ENCODE measurements around the gene C7orf57.

The C7orf57 gene

DNA sequence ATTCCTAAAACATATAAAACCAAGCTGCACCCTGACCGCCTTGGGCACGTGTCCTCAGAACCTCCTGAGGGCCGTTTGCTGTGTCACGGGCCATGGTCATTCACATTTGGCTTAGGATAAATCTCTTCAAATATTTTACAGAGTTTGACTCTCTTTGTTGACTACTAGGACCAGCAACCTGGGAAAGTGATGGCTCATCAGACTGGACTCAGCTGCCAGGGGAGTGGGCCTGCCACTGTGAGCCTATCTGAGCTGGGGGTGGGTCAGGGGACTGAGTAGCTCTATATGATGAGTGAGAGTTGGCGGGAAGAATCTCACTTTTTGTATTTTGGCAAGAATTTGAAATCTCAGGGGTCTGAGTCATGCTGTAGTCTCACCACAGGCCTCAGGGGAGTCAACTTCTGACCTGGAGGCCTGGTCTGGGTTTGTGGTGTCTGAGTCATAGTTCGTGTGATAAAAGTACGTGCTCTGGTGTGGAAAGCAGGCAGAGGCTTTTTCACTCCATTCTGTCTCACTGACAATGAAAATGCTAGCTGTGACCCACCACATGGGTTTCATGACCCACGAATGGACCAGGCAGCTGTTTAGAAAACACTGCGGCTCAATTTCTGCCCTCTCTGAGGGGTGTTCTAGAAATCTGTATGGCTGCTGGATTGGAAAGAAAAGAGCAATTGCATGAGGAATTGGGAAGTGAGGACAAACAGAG lies 49.5 kb downstream of the C7orf57 start:
- no peaks in the 10 kb centered on the region for H3K9me3 ChIP-seq (ENCODE audit: control insufficient read depth, insufficient read depth, low read length)
- peaks cover 42% of the 10 kb centered on the region for H3K4me1 ChIP-seq (ENCODE audit: insufficient read depth, low read length)
- H3K9ac ChIP-seq (ENCODE audit: low read depth, low read length): no peak overlapping the region
- H3K36me3 ChIP-seq (ENCODE audit: insufficient read depth, low read length): peaks cover under 1% of the 10 kb centered on the region; the same call in 1 of the 2 replicates

- Histone ChIP-seq H3K4me1 (ENCODE audit: insufficient read depth, low read length) (peaks cover 42% of the 10 kb centered on the region), H3K9me3 (ENCODE audit: control insufficient read depth, insufficient read depth, low read length) (no peaks in the 10 kb centered on the region), H3K9ac (ENCODE audit: low read depth, low read length) (peak overlapping the region; percentile 23; the same call in 1 of the 2 replicates), H3K36me3 (ENCODE audit: insufficient read depth, low read length) (peaks cover 6% of the 10 kb centered on the region)
Observed at GRCh38 chr7:48085433-48085791, 50.1 kb downstream of the C7orf57 start.

- Histone ChIP-seq H3K9ac (ENCODE audit: low read depth, low read length) (peak overlapping the region; percentile 23; the same call in 1 of the 2 replicates), H3K36me3 (ENCODE audit: insufficient read depth, low read length) (peaks cover 10% of the 10 kb centered on the region), H3K4me1 (ENCODE audit: insufficient read depth, low read length) (peaks cover 42% of the 10 kb centered on the region), H3K9me3 (ENCODE audit: control insufficient read depth, insufficient read depth, low read length) (no peaks in the 10 kb centered on the region)
Observed at GRCh38 chr7:48085942-48086341, 50.6 kb downstream of the C7orf57 start.

DNA sequence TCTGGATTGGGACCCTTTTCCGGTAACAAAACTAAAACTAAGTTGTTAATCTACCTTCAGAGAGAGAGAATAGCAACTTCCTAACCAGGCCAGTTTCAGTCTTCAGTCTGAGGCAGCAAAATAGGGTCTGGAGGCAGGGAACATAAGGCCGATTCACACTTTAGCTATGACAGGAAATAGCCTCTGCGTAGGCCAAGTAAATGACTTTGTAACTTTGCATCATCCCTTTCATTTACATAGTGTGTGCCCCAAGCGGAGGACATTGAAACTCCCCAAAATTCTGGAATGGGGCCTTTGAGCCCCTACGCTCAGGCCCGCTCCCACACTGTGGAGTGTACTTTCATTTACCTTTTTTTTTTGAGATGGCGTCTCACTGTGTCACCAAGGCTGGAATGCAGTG lies 52.0 kb downstream of the C7orf57 start:
- H3K36me3 ChIP-seq (ENCODE audit: insufficient read depth, low read length): peaks cover 23% of the 10 kb centered on the region
- H3K4me1 ChIP-seq (ENCODE audit: insufficient read depth, low read length): peaks cover 52% of the 10 kb centered on the region
- H3K9ac ChIP-seq (ENCODE audit: low read depth, low read length): peak overlapping the region; percentile 95
- no peaks in the 10 kb centered on the region for H3K9me3 ChIP-seq (ENCODE audit: control insufficient read depth, insufficient read depth, low read length)

DNA sequence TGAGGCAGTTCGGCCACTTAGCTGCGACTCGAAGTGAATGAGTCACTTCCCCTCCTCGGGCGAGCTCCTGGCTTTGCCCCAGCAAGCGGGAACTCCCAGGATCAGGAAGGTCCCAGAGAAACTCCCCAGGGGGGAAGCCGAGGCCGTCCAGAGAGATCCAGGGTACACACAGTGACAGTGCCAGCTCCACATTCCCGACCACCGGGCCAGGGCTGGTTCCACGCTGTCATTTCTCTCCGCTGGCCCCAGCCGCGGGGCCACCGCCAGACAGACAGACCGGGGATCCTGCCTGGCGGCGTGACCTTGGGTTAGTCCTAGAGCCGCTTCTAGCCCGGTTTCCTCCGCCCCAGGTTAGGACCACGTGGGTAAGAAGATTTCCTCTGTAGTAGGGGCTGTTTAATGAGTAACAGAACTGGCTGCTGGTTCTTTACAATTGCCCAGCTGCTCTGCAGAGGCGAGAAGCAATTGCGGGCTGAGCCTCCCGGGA lies 53.3 kb downstream of the C7orf57 start:
- no peaks in the 10 kb centered on the region for H3K9me3 ChIP-seq (ENCODE audit: control insufficient read depth, insufficient read depth, low read length)
- peaks cover 46% of the 10 kb centered on the region for H3K4me1 ChIP-seq (ENCODE audit: insufficient read depth, low read length)
- peak overlapping the region; percentile 95 for H3K9ac ChIP-seq (ENCODE audit: low read depth, low read length)
- peaks cover 36% of the 10 kb centered on the region for H3K36me3 ChIP-seq (ENCODE audit: insufficient read depth, low read length)

GRCh38 chr7:48089046-48090003 lies 54.0 kb downstream of the C7orf57 start, which contains the start of gene UPP1:
Gene UPP1, plus strand, starts transcription at chr7:48089265. Its CDS starts 5,519 bp downstream, at chr7:48094784.
- Histone ChIP-seq H3K9ac (ENCODE audit: low read depth, low read length) (peak within 1 kb of the TSS; percentile 95), H3K9me3 (ENCODE audit: control insufficient read depth, insufficient read depth, low read length) (no peaks in the 10 kb centered on the region), H3K36me3 (ENCODE audit: insufficient read depth, low read length) (peaks cover 40% of the 10 kb centered on the region), H3K4me1 (ENCODE audit: insufficient read depth, low read length) (peaks cover 46% of the 10 kb centered on the region)

GRCh38 chr7:48090095-48090805 lies 54.9 kb downstream of the C7orf57 start:
- Histone ChIP-seq H3K9ac (ENCODE audit: low read depth, low read length) (peak overlapping the region; percentile 89), H3K36me3 (ENCODE audit: insufficient read depth, low read length) (peaks cover 47% of the 10 kb centered on the region), H3K4me1 (ENCODE audit: insufficient read depth, low read length) (peaks cover 38% of the 10 kb centered on the region), H3K9me3 (ENCODE audit: control insufficient read depth, insufficient read depth, low read length) (no peaks in the 10 kb centered on the region)

DNA sequence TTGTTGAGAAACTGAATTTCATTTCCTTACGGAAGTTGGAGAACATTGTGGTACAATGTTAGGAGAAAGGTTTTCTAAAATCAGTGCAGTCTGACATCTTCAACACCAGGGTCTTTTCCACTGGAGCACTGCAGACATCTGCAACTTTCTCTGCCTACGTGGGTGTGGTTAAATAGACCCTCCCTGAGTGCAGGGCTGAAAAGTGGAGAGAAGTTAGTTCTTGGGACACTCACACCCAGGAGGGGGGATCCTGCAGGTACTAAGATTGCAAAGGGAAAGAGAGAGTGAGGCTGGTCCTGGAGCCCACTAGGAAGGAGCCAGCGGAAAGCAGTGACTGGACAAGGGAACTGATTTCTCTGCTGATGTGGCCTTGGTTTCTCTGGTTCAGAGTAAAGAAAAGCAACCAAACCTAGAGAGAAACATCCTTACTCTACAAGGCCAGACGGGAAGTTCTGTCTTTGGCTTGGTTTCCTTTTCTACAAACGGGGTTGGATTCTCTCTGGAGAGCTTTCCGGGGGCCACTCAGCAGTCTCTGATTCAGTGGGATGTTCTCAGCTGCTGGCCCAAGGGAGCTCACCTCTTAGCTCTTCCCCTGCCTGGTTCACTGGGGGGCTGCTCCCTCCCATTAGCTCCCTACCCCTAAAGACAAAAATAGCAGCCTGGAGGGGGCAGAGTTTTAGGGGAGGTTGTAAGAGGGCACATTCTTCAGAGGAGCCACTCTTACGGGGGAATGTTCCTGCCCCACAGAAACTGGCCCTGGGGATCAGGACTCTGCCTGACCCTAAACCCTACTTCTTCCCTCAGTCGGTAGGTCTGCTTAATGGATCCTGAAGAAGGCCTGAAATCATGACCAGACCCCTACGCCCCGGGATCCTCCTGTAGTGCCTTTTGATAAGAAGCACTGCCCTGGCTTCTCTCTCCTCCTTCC lies 56.4 kb downstream of the C7orf57 start:
- H3K4me1 ChIP-seq (ENCODE audit: insufficient read depth, low read length): peaks cover 23% of the 10 kb centered on the region
- H3K36me3 ChIP-seq (ENCODE audit: insufficient read depth, low read length): peaks cover 59% of the 10 kb centered on the region
- no peaks in the 10 kb centered on the region for H3K9me3 ChIP-seq (ENCODE audit: control insufficient read depth, insufficient read depth, low read length)
- peak overlapping the region; percentile 89 for H3K9ac ChIP-seq (ENCODE audit: low read depth, low read length)

DNA sequence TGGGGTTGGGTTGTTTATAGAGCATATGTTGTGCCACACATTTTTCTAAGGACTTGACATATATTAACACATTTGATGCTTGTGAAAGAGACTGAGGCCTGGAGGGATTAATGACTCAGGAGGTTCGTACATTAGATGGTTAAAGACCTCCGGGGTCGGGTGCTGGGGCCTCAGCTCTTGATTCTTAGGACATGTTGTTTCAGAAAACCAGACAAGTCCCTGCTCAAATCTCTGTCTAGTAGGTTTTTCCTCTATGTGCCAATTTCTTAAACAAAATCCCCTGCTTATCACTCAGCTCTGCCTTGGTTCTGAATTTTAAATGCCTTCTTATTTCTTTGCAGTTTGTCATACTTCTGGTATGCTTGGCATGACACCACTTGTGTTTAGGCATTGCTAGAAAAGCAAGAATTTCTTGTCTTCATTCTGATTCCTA lies 59.5 kb downstream of the C7orf57 start:
- Histone ChIP-seq H3K4me1 (ENCODE audit: insufficient read depth, low read length) (peaks cover 20% of the 10 kb centered on the region), H3K9ac (ENCODE audit: low read depth, low read length) (no peak overlapping the region), H3K36me3 (ENCODE audit: insufficient read depth, low read length) (peaks cover 84% of the 10 kb centered on the region), H3K9me3 (ENCODE audit: control insufficient read depth, insufficient read depth, low read length) (no peaks in the 10 kb centered on the region)

DNA sequence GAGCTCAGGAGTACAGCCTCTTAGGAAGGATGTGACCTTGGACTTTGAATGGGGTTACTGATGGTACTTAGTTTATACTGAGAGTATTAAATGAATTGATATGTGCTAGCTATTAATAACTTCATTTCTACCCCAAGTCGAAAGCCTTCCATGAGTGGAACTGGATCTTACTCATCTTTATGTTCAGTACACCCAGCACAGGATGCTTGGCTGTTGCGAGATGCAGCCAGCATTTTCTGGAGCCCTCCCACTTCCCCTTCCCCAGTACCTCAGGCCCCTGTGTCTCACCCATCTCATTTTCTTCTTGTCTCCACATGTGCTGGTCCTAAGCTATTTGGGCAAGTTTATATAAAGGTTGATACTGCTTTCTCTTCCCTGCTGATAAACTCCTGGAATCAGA lies 60.9 kb downstream of the C7orf57 start:
- Histone ChIP-seq H3K4me1 (ENCODE audit: insufficient read depth, low read length) (peaks cover 20% of the 10 kb centered on the region), H3K9ac (ENCODE audit: low read depth, low read length) (no peak overlapping the region), H3K36me3 (ENCODE audit: insufficient read depth, low read length) (peaks cover 78% of the 10 kb centered on the region), H3K9me3 (ENCODE audit: control insufficient read depth, insufficient read depth, low read length) (no peaks in the 10 kb centered on the region)

- Histone ChIP-seq H3K9me3 (ENCODE audit: control insufficient read depth, insufficient read depth, low read length) (no peaks in the 10 kb centered on the region), H3K9ac (ENCODE audit: low read depth, low read length) (no peak overlapping the region; the same call in 1 of the 2 replicates), H3K4me1 (ENCODE audit: insufficient read depth, low read length) (peaks cover 9% of the 10 kb centered on the region), H3K36me3 (ENCODE audit: insufficient read depth, low read length) (peaks cover 78% of the 10 kb centered on the region)
Observed at GRCh38 chr7:48097521-48098231, 62.3 kb downstream of the C7orf57 start.

GRCh38 chr7:48098846-48099245 lies 63.5 kb downstream of the C7orf57 start:
- no peaks in the 10 kb centered on the region for H3K9me3 ChIP-seq (ENCODE audit: control insufficient read depth, insufficient read depth, low read length)
- peaks cover 79% of the 10 kb centered on the region for H3K36me3 ChIP-seq (ENCODE audit: insufficient read depth, low read length)
- no peak overlapping the region for H3K9ac ChIP-seq (ENCODE audit: low read depth, low read length)
- H3K4me1 ChIP-seq (ENCODE audit: insufficient read depth, low read length): peaks cover 3% of the 10 kb centered on the region

DNA sequence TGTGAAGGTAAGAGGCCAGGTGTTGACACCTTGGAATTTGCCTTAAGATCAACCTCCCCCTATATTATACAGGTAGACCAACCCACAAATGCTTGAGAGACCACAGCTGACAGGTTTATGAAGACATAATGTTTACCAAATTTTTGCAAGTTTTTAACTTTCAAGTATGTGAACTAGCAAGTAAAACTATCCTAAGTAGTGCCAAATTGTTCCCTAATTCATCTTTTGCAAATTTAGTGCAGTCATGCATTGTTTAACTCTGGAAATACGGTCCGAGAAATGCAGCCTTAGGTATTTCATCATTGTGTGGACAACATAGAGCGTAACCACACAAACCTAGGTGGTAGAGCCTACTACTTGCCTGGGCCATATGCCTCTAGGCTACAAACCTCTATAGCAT lies 64.4 kb downstream of the C7orf57 start:
- H3K36me3 ChIP-seq (ENCODE audit: insufficient read depth, low read length): peaks cover 80% of the 10 kb centered on the region
- H3K9me3 ChIP-seq (ENCODE audit: control insufficient read depth, insufficient read depth, low read length): no peaks in the 10 kb centered on the region
- no peak overlapping the region for H3K9ac ChIP-seq (ENCODE audit: low read depth, low read length)
- peaks cover 3% of the 10 kb centered on the region for H3K4me1 ChIP-seq (ENCODE audit: insufficient read depth, low read length)
